WI38 (cell line): ENCODE measurements around the gene IFT22.
A peak's percentile ranks its signal among the peaks of the same experiment; 100 is the strongest.
"Not testable (repeated sequence)": the region's sequence is repeated elsewhere in the genome, so short reads cannot be mapped to it uniquely, and the experiment has no call there.

Experiments
- H3K4me3 ChIP-seq: 2 replicates; pipeline ENCODE4 v1.5.1; 2011; ENCODE audit warnings: low read depth, mild to moderate bottlenecking, control low read depth, low read length
- CTCF ChIP-seq: IDR thresholded peaks from 2 replicates; pipeline ENCODE4 v1.5.1; 2012; ENCODE audit warnings: low read depth, mild to moderate bottlenecking, control low read depth, low read length

The IFT22 gene

GRCh38 chr7:101294832-101295121 lies 26.8 kb downstream of the IFT22 start:
- no peak overlapping the region for H3K4me3 ChIP-seq
- no peak for TF ChIP-seq CTCF

DNA sequence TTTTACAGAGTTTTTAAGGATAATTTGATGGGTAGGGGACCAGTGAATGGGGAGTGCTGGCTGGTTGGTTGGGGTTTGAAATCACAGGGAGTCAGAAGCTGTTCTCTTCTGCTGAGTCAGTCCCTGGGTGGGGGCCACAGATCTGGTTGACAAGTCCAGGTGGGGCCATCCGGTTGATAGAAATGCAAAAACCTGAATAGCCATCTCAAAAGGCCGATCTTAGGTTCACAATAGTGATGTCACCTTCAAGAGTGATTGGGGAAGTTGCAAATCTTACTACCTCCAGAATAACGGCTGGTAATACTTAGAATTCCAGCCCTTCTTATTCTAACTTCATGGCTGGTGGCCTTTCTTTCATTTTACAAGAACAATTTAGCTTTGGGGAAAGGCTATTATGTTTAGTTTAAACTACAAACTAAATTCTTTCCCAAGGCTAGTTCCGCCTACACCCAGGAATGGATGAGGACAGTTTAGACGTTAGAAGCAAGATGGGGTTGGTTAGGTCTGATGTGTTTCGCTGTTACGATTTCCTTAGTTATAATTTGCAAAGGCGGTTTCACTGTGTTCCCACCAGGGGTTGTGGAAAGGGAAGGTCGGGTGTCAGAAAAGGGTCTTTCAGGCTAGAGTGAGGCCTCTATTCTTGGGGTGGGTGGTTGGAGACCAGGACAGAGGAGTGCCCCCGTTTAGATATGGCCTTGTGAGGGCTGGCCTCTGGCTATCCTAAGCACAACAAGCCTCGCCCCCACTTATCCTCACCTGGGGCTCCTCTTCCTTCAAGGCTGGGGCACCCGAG lies 27.4 kb downstream of the IFT22 start:
- no peak overlapping the region for H3K4me3 ChIP-seq
- no peak for TF ChIP-seq CTCF

DNA sequence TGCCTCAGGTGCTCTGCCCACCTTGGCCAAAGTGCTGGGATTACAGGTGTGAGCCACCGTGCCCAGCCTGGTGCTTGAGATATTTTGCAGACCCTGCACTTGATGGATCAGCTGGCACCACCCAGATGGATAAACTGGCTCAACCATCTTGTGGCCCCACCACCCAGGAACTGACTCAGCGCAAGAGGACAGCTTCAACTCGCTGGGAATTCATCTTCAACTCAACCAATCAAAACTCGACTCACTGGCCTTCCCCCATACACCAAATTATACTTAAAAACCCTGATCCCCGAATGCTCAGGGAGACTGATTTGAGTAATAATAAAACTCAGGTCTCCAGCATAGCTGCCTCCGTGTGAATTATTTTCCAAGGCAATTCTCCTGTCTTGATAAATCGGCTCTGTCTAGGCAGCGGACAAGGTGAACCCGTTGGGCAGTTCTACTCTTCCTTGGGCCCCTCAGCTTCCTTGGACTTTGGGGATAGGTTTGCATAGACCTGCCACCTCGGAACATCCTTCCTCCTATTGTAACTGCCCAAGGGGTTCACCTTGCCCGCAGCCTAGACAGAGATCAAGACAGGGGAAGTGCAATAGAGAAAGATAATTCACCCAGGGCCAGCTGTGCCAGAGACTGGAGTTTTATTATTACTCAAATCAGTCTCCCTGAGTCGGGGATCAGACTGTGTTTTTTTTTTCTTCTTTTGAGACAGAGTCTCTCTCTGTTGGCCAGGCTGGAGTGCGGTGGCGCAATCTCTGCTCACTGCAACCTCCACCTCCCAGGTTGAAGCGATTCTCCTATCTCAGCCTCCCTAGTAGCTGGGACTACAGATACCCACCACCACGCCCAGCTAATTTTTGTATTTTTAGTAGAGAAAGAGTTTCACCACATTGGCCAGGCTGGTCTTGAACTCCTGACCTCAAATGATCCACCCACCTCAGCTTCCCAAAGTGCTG lies 28.3 kb downstream of the IFT22 start:
- H3K4me3 ChIP-seq, result not testable (repeated sequence)

GRCh38 chr7:101292566-101292965 lies 29.0 kb downstream of the IFT22 start:
- H3K4me3 ChIP-seq, result not testable (repeated sequence)

DNA sequence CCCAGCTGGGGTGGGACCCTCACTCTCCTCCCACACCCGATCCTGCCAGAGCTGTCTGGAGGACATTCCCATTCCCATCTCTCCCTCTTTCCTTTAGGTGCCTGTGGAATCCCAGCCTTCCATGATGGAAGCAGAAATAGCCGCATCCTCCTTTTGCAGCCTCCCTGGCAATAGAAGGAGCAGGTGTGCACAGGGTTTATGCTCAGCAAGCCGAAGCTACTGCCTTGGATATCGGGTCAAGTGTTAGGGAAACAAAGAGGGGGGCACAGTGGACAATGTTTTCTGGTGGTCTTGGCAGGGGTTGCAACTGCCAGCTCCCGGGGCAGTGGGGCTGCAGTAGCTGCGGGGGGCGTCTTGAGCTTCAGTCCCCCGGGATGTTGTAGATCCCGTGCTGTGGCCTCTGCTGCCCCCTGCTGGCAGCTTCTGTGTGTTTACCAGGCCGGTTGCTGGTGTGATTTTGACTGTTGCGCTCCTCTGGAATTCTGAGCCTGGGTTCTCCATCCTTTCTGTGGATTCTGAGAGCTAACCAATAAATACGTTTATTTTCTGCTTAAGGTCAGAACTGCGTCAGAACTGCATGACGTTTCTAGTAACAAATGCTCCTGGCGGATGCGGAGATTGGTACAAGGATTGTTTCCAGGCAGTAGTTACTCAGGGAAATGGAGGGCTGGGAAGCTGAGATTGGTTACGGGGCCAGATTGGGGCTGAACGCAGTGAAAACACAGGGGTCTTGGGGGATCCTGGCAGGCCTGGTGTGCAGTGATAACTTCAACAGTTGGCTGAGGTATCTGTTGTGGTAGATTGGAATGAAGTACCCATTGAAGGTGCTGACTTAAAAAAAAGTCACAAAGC lies 31.2 kb downstream of the IFT22 start:
- H3K4me3 ChIP-seq, result not testable (repeated sequence)

GRCh38 chr7:101289687-101290086 lies 31.9 kb downstream of the IFT22 start:
- H3K4me3 ChIP-seq, result not testable (repeated sequence)

More for the DNA sequence above, 31.2 kb downstream of the IFT22 start:
- peak; percentile 42; the same call in 1 of the 2 replicates for TF ChIP-seq CTCF

- TF ChIP-seq CTCF, result no peak
- no peak overlapping the region for H3K4me3 ChIP-seq
Observed at GRCh38 chr7:101288439-101288838, 33.2 kb downstream of the IFT22 start.

DNA sequence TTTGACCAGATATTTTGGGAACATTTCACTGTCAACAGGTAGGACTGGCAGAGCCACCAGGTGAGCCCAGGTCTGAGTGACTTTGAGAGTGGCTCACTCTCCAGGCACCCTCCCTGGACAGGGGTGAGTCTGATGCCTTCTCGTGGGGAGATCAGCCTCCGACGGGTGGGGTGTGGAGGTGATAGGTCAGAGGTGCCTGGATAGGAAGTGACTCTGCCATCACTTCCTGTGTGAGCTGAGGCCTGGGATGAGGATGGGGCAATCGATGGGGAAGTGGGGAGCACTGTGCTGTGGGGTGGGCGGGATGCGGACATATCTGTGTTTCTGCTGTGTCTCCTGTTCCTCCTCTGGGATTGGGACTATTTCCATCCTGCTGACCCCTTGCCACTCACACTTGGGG lies 34.6 kb downstream of the IFT22 start:
- no peak for TF ChIP-seq CTCF
- H3K4me3 ChIP-seq, result no peak overlapping the region

- not testable (repeated sequence) for H3K4me3 ChIP-seq
Observed at GRCh38 chr7:101285880-101286279, 35.7 kb downstream of the IFT22 start.
